ENCODE results near the gene SGSM2. TPM values are rescaled to one million over a fixed set of nuclear protein-coding genes. Genes with fewer than 3 reads are reported as not detected.
A peak's percentile ranks its signal among the peaks of the same experiment; 100 is the strongest.

SGSM2 gene
- polyA plus RNA-seq, 1 donor, result 50.0 TPM

DNA sequence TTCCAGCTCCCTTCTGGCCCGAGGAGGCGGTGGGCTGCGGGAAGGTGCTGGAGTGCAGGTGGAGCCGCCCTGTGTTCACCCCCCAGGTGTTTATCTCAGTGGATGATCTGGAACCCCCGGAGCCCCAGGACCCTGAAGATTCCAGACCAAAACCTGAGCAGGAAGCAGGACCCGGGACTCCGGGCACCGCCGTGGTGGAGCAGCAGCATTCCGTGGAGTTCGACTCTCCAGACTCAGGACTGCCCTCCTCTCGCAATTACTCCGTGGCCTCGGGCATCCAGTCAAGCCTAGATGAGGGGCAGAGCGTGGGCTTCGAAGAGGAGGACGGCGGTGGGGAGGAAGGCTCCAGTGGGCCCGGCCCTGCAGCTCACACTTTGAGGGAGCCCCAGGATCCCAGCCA lies 38.1 kb downstream of the SGSM2 start:
- H3K36me3 ChIP-seq (ENCODE audit: control insufficient read depth, insufficient read depth, low read length), result peaks cover 79% of the 10 kb centered on the region
- no peaks in the 10 kb centered on the region for H3K4me1 ChIP-seq (ENCODE audit: control insufficient read depth, insufficient read depth, low read length)
- H3K27me3 ChIP-seq (ENCODE audit: control insufficient read depth, insufficient read depth, low read length), result no peaks in the 10 kb centered on the region
- H3K9me3 ChIP-seq (ENCODE audit: control insufficient read depth, low read depth, low read length), result no peaks in the 10 kb centered on the region
- no peak overlapping the region for H3K4me3 ChIP-seq (ENCODE audit: low read length)
- DNase-seq, result no peak
- H3K27ac ChIP-seq (ENCODE audit: low read length), result no peak overlapping the region
- no CpG with 5 or more reads among the region's 19 CpGs for WGBS (ENCODE audit: insufficient coverage, low lambda C conversion rate)

DNA sequence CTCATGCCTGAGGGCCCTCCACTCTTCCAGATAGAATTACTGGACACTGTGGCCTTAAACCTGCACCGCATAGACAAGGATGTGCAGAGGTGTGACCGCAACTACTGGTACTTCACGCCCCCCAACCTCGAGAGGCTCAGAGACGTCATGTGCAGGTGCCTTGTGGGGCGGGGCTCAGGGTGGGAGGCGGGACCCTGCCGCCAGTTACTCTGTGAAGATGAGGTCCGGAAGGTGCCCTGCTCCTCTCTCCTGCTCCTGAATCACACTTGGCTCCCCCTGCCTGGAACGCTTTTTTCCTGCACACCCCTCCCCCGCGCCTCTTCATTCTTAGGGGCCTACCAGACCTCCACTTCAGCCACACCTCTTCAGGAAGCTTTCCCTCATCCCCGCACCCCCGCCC lies 38.8 kb downstream of the SGSM2 start:
- Histone ChIP-seq H3K4me1 (ENCODE audit: control insufficient read depth, insufficient read depth, low read length) (no peaks in the 10 kb centered on the region), H3K4me3 (ENCODE audit: low read length) (no peak overlapping the region), H3K27ac (ENCODE audit: low read length) (no peak overlapping the region), H3K36me3 (ENCODE audit: control insufficient read depth, insufficient read depth, low read length) (peaks cover 79% of the 10 kb centered on the region), H3K27me3 (ENCODE audit: control insufficient read depth, insufficient read depth, low read length) (no peaks in the 10 kb centered on the region), H3K9me3 (ENCODE audit: control insufficient read depth, low read depth, low read length) (no peaks in the 10 kb centered on the region)
- no peak for DNase-seq
- WGBS (ENCODE audit: insufficient coverage, low lambda C conversion rate), result no CpG with 5 or more reads among the region's 14 CpGs

DNA sequence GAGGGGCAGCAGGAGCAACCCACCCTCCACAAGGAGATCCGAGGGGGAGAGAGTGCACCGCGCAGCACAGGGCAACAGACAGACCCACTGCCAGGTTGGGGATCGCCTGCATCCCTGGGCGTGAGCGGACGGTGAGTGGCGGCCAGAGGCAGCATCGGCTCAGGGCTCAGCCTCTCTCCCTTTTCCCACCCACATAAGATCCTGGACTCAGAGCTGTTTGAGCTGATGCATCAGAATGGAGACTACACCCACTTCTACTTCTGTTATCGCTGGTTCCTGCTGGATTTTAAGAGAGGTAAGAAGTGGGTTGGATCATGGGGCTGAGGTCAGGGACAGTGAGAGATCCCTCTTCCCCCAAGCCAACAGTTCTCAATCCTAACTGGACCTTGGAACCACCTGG lies 40.4 kb downstream of the SGSM2 start:
- Histone ChIP-seq H3K9me3 (ENCODE audit: control insufficient read depth, low read depth, low read length) (no peaks in the 10 kb centered on the region), H3K4me1 (ENCODE audit: control insufficient read depth, insufficient read depth, low read length) (no peaks in the 10 kb centered on the region), H3K27ac (ENCODE audit: low read length) (no peak overlapping the region), H3K4me3 (ENCODE audit: low read length) (no peak overlapping the region), H3K27me3 (ENCODE audit: control insufficient read depth, insufficient read depth, low read length) (no peaks in the 10 kb centered on the region), H3K36me3 (ENCODE audit: control insufficient read depth, insufficient read depth, low read length) (peaks cover 75% of the 10 kb centered on the region)
- DNase-seq, result no peak
- no CpG with 5 or more reads among the region's 10 CpGs for WGBS (ENCODE audit: insufficient coverage, low lambda C conversion rate)

DNA sequence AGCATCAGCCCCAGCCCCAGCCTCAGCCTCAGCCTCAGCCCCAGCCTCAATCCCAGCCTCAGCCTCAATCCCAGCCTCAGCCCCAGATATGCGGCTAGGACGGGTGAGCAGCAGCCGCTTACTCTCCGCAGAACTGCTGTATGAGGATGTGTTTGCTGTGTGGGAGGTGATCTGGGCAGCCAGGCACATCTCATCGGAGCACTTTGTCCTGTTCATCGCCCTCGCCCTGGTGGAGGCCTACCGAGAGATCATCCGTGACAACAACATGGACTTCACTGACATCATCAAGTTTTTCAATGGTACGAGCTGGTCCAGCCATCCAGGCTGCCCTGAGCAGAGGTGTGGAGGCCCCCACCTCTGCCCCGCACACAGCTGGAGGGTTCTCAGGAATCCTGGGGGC lies 41.6 kb downstream of the SGSM2 start:
- H3K4me3 ChIP-seq (ENCODE audit: low read length), result no peak overlapping the region

DNA sequence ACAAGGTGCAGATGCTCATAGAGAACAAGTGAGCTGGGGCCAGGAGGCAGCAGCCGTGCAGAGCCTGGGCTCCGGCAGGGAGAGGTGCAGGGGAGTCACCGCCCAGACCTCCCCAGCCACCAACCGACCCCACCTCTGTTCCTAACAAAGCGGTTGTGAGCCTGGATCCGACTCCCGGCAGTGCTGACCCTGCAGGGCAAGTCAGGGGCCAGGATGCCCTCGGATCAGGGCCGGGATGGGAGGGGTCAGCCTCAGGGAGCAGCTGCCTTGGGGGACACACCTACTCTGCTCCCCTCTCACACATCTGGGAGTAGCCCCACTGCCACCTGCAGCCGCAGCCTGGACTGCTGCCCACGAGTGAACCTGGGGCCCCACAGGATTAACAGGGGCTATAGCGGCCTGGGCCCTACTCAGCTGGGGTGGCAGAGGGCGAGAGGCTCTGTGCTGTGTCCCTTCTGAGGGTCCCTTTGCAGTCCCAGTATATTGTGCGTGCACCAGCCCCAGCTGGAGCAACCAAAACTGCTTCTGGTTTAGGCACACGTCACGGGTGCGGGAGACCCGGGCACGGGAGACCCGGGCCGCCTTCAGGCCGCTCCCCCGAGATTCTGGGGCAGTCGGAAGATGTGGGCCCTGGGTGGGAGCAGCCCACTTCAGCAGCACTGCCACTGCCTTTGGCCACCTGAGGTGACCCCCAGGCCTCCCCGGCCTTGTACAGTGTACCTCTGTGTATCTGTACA lies 42.4 kb downstream of the SGSM2 start:
- WGBS (ENCODE audit: insufficient coverage, low lambda C conversion rate), result no CpG with 5 or more reads among the region's 25 CpGs
- Histone ChIP-seq H3K4me3 (ENCODE audit: low read length) (no peak overlapping the region), H3K4me1 (ENCODE audit: control insufficient read depth, insufficient read depth, low read length) (peaks cover 5% of the 10 kb centered on the region), H3K27ac (ENCODE audit: low read length) (no peak overlapping the region), H3K9me3 (ENCODE audit: control insufficient read depth, low read depth, low read length) (no peaks in the 10 kb centered on the region), H3K36me3 (ENCODE audit: control insufficient read depth, insufficient read depth, low read length) (peaks cover 59% of the 10 kb centered on the region), H3K27me3 (ENCODE audit: control insufficient read depth, insufficient read depth, low read length) (no peaks in the 10 kb centered on the region)
- no peak for DNase-seq

More for the DNA sequence above, 41.6 kb downstream of the SGSM2 start:
- H3K27me3 ChIP-seq (ENCODE audit: control insufficient read depth, insufficient read depth, low read length), result no peaks in the 10 kb centered on the region
- H3K9me3 ChIP-seq (ENCODE audit: control insufficient read depth, low read depth, low read length), result no peaks in the 10 kb centered on the region
- no peak for DNase-seq
- peaks cover 5% of the 10 kb centered on the region for H3K4me1 ChIP-seq (ENCODE audit: control insufficient read depth, insufficient read depth, low read length)
- no CpG with 5 or more reads among the region's 11 CpGs for WGBS (ENCODE audit: insufficient coverage, low lambda C conversion rate)
- H3K27ac ChIP-seq (ENCODE audit: low read length), result no peak overlapping the region
- H3K36me3 ChIP-seq (ENCODE audit: control insufficient read depth, insufficient read depth, low read length), result peaks cover 63% of the 10 kb centered on the region

DNA sequence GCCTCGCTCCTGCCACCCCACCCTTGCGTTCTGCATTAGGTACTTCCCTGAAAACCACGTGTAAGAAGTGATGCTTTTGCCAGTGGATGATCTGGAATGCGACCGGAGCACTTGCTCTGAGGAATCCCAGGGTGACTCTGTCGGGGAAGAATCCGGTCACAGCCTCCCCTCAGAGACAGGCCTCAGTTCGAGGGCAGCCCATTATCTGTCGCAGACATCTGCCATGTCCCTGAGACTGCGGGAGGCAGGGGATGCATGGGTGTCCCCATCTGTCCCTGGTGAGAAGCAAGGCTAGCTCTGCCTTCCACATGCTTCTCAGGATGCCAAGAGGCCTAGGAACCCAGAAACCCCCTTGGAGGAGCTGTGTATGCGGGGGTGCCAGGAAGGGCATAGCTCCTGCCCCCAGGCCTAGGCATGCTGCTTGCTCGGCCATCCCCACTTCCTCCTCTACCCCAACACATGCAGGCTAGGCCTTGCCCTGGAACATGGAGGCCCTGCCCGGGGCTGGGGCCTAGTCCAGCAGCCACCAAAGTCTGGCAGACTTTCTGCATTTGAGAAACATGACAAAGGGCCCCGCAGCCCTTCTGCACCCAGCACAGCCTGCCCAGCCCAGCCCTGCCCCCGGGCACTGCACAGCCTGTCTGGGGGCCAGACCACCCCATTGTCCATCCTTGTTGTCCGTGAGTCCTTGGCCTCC lies 43.1 kb downstream of the SGSM2 start:
- no peaks in the 10 kb centered on the region for H3K27me3 ChIP-seq (ENCODE audit: control insufficient read depth, insufficient read depth, low read length)
- H3K9me3 ChIP-seq (ENCODE audit: control insufficient read depth, low read depth, low read length), result no peaks in the 10 kb centered on the region
- WGBS (ENCODE audit: insufficient coverage, low lambda C conversion rate), result no CpG with 5 or more reads among the region's 16 CpGs
- peaks cover 54% of the 10 kb centered on the region for H3K36me3 ChIP-seq (ENCODE audit: control insufficient read depth, insufficient read depth, low read length)
- no peak overlapping the region for H3K4me3 ChIP-seq (ENCODE audit: low read length)
- DNase-seq, result no peak
- peaks cover 5% of the 10 kb centered on the region for H3K4me1 ChIP-seq (ENCODE audit: control insufficient read depth, insufficient read depth, low read length)
- no peak overlapping the region for H3K27ac ChIP-seq (ENCODE audit: low read length)

DNA sequence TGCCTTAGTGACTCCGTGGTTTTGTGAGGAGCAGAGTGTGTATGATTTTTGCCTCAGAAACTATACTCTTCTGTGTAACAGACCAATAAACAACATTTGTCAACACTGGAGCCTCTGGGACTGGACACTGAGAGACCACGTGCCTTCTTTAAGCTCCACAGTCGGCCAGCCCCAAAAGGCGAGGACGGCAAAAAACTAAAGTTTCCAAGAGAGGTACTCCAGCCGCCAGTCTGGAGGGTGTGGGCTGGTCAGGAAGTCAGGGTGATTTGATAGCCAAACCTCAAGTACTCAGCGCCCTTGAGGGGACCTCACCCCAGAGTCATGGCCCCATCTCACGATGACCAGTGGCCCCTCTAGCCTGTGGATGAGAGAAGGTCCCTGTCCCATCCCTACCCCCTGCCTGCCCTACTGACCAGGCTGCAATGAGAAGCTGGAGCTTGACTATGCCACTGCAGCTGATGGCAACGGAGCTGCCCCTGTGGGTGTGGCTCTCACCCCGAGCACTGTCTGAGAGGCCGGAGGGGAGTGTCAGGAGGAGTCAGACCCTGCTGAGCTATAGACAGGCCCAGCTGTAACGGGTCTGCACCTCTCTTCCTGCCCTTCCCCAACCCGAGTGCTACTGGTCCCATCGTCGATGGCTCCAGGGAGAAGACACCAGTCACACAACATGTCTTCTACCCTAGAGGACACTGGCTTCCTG lies 43.8 kb downstream of the SGSM2 start:
- DNase-seq, result no peak
- Histone ChIP-seq H3K9me3 (ENCODE audit: control insufficient read depth, low read depth, low read length) (no peaks in the 10 kb centered on the region), H3K4me3 (ENCODE audit: low read length) (no peak overlapping the region), H3K27ac (ENCODE audit: low read length) (no peak overlapping the region), H3K27me3 (ENCODE audit: control insufficient read depth, insufficient read depth, low read length) (no peaks in the 10 kb centered on the region), H3K4me1 (ENCODE audit: control insufficient read depth, insufficient read depth, low read length) (peaks cover 5% of the 10 kb centered on the region), H3K36me3 (ENCODE audit: control insufficient read depth, insufficient read depth, low read length) (peaks cover 54% of the 10 kb centered on the region)
- no CpG with 5 or more reads among the region's 15 CpGs for WGBS (ENCODE audit: insufficient coverage, low lambda C conversion rate)

DNA sequence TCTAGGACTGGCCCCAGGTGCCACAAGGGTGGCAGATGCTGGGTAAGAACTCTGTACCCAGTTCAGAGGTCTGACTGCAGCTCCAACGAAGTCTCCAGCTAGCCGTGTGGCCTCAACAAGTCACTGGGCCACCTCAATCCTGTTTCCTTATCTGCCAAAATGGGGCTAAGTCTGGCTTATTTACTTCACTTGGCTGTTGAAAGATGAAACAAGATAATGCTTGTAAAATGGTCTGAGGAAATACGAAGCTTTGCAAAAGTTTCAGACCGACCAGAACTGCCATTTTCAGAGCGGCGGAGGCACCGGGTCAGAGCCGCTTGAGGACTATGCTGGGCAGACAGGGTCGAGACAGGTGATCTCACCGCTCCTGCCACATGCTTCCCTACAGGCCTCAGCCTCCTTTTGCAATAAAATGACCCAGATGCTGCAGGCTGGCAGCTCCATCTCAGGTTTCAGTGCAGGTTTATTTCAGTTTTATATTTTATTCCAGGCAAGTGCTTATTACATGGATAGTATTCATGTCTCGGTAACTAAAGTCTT lies 46.4 kb downstream of the SGSM2 start:
- Histone ChIP-seq H3K4me3 (ENCODE audit: low read length) (no peak overlapping the region), H3K9me3 (ENCODE audit: control insufficient read depth, low read depth, low read length) (no peaks in the 10 kb centered on the region), H3K27me3 (ENCODE audit: control insufficient read depth, insufficient read depth, low read length) (no peaks in the 10 kb centered on the region), H3K27ac (ENCODE audit: low read length) (peak overlapping the region; percentile 13), H3K4me1 (ENCODE audit: control insufficient read depth, insufficient read depth, low read length) (peaks cover 5% of the 10 kb centered on the region), H3K36me3 (ENCODE audit: control insufficient read depth, insufficient read depth, low read length) (peaks cover 52% of the 10 kb centered on the region)
- WGBS (ENCODE audit: insufficient coverage, low lambda C conversion rate), result 88% methylated on average over 6 of the region's 11 CpGs
- DNase-seq, result peak in 1 of 2 donors; percentile 46

DNA sequence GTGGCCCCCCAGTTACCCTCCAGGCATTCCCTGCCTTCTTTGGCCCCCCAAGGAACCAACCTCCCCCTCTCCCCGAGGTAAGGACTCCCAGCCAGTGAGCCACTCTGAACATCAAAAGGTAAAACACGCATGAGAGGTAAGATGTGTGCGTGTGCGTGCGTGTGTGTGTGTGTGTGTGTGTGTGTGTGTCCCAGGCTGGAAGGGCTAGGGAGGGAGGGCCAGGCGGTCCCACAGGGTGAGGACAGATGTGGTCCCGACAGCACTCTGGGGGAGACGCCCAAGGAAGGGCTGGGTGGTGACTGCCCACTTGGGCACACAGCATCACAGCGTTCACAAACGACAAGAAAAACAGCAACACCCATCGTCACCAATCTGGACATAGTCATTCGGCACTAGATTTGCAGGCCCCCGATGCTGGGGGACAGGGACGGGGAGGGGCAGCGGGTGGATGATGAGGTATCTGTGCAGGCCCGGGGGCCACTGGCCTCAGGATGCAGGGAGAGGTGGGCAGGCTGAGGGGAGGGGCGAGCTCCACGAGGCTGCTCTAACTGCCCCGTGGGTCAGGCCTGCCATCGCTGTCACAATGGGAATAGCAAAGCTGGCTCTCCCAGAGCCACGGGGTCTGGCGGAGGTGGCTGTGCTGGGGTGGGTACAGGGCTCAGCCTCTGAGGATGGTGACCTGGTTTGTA lies 47.3 kb downstream of the SGSM2 start:
- no peak overlapping the region for H3K27ac ChIP-seq (ENCODE audit: low read length)
- peaks cover 5% of the 10 kb centered on the region for H3K4me1 ChIP-seq (ENCODE audit: control insufficient read depth, insufficient read depth, low read length)
- H3K36me3 ChIP-seq (ENCODE audit: control insufficient read depth, insufficient read depth, low read length), result peaks cover 43% of the 10 kb centered on the region
- no CpG with 5 or more reads among the region's 22 CpGs for WGBS (ENCODE audit: insufficient coverage, low lambda C conversion rate)
- no peak for DNase-seq
- no peaks in the 10 kb centered on the region for H3K27me3 ChIP-seq (ENCODE audit: control insufficient read depth, insufficient read depth, low read length)
- H3K4me3 ChIP-seq (ENCODE audit: low read length), result no peak overlapping the region
- H3K9me3 ChIP-seq (ENCODE audit: control insufficient read depth, low read depth, low read length), result no peaks in the 10 kb centered on the region

Measured in large intestine (tissue), 3 donors.